Measurements from ENCODE around the gene RASL11A. TPM values are rescaled to one million over a fixed set of nuclear protein-coding genes. Genes with fewer than 3 reads are reported as not detected.
"Not testable (repeated sequence)": the region's sequence is repeated elsewhere in the genome, so short reads cannot be mapped to it uniquely, and the experiment has no call there.

The RASL11A gene
- 4.2 and 5.8 TPM in 2 replicates for total RNA-seq
- long read RNA-seq: 0 reads

- DNase-seq (ENCODE audit: low spot score, unreplicated experiment): peak; percentile 77
- peaks cover 9% of the 10 kb centered on the region for H3K4me1 Mint-ChIP-seq (ENCODE audit: low read depth)
- H3K27ac Mint-ChIP-seq: peak within 1 kb of the TSS; percentile 68
Measured at GRCh38 chr13:27270594-27271520, at the start of gene RASL11A. Gene RASL11A (plus strand): TSS chr13:27270830. CDS start chr13:27270945, 115 bp downstream.

GRCh38 chr13:27222100-27222499 lies 48.5 kb upstream of the RASL11A start:
- Mint-ChIP-seq H3K36me3 (ENCODE audit: insufficient read depth) (peaks cover 16% of the 10 kb centered on the region), H3K9me3 (ENCODE audit: low read depth) (peaks cover 27% of the 10 kb centered on the region)
- DNase-seq (ENCODE audit: low spot score, unreplicated experiment); H3K4me1 Mint-ChIP-seq (ENCODE audit: low read depth); H3K27ac Mint-ChIP-seq; H3K27me3 Mint-ChIP-seq; H3K4me3 Mint-ChIP-seq (ENCODE audit: low read depth): not testable (repeated sequence)

More at GRCh38 chr13:27270594-27271520, at the start of gene RASL11A:
- TF ChIP-seq CTCF (IDR thresholded peaks at IDR 0.05; ENCODE audit: unreplicated experiment): peak; percentile 99
- Mint-ChIP-seq H3K4me3 (ENCODE audit: low read depth) (peak within 1 kb of the TSS; percentile 81), H3K9me3 (ENCODE audit: low read depth) (no peaks in the 10 kb centered on the region), H3K27me3 (peaks cover 40% of the 10 kb centered on the region), H3K36me3 (ENCODE audit: insufficient read depth) (no peaks in the 10 kb centered on the region)

- no peak overlapping the region for H3K27ac Mint-ChIP-seq
- DNase-seq (ENCODE audit: low spot score, unreplicated experiment): no peak
- H3K27me3 Mint-ChIP-seq: no peaks in the 10 kb centered on the region
Measured at GRCh38 chr13:27226991-27227390, 43.6 kb upstream of the RASL11A start.

GRCh38 chr13:27228131-27228530 lies 42.5 kb upstream of the RASL11A start:
- Mint-ChIP-seq H3K4me1 (ENCODE audit: low read depth) (no peaks in the 10 kb centered on the region), H3K9me3 (ENCODE audit: low read depth) (peaks cover 14% of the 10 kb centered on the region), H3K27ac (no peak overlapping the region)

More at GRCh38 chr13:27226991-27227390, 43.6 kb upstream of the RASL11A start:
- Mint-ChIP-seq H3K4me3 (ENCODE audit: low read depth) (no peak overlapping the region), H3K4me1 (ENCODE audit: low read depth) (no peaks in the 10 kb centered on the region), H3K36me3 (ENCODE audit: insufficient read depth) (peaks cover 3% of the 10 kb centered on the region), H3K9me3 (ENCODE audit: low read depth) (peaks cover 18% of the 10 kb centered on the region)
- no peak for TF ChIP-seq CTCF (IDR thresholded peaks at IDR 0.05; ENCODE audit: unreplicated experiment)

GRCh38 chr13:27229642-27230041 lies 41.0 kb upstream of the RASL11A start:
- H3K36me3 Mint-ChIP-seq (ENCODE audit: insufficient read depth): peaks cover 2% of the 10 kb centered on the region
- H3K27ac Mint-ChIP-seq: no peak overlapping the region
- peaks cover 7% of the 10 kb centered on the region for H3K9me3 Mint-ChIP-seq (ENCODE audit: low read depth)
- no peak overlapping the region for H3K4me3 Mint-ChIP-seq (ENCODE audit: low read depth)
- DNase-seq (ENCODE audit: low spot score, unreplicated experiment): no peak
- TF ChIP-seq CTCF (IDR thresholded peaks at IDR 0.05; ENCODE audit: unreplicated experiment): no peak
- H3K27me3 Mint-ChIP-seq: no peaks in the 10 kb centered on the region
- no peaks in the 10 kb centered on the region for H3K4me1 Mint-ChIP-seq (ENCODE audit: low read depth)

More at GRCh38 chr13:27228131-27228530, 42.5 kb upstream of the RASL11A start:
- Mint-ChIP-seq H3K27me3 (no peaks in the 10 kb centered on the region), H3K4me3 (ENCODE audit: low read depth) (no peak overlapping the region), H3K36me3 (ENCODE audit: insufficient read depth) (peaks cover 2% of the 10 kb centered on the region)
- TF ChIP-seq CTCF (IDR thresholded peaks at IDR 0.05; ENCODE audit: unreplicated experiment): no peak
- no peak for DNase-seq (ENCODE audit: low spot score, unreplicated experiment)
